Dedifferentiated amniotic fluid mesenchymal stem cell (primary cell): ENCODE data around the gene ZBTB7C.
A peak's percentile ranks its signal among the peaks of the same experiment; 100 is the strongest.

Source experiments
- DNase-seq: peaks from one replicate; pipeline ENCODE4 v3.0.0-alpha.2; 2016; ENCODE audit errors: extremely low spot score

Gene ZBTB7C

GRCh38 chr18:48166336-48166875 lies 242.8 kb downstream of the ZBTB7C start:
- no peak for DNase-seq

- no peak for DNase-seq
These were observed 243.9 kb downstream of the ZBTB7C start for GRCh38 chr18:48165111-48165866.

GRCh38 chr18:48164701-48165100 lies 244.5 kb downstream of the ZBTB7C start:
- no peak for DNase-seq

DNA sequence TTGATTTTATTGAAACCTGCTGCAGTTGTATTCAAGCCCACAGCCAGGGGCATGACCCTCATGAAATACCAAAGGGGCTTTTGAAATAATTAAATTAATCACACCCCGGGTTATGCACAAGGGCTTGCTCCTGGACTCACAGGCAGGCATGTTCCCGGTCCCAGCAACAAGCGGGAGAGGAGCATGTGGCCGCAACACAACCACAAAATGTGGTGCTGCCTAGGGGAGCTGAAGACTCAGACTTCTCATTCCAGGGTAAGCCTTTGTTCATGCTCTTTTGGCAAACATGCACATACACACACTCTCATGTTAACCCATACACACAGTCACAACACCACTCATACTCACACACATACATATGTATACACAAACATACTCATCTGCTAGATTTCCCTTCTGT lies 245.1 kb downstream of the ZBTB7C start:
- DNase-seq = no peak

GRCh38 chr18:48163738-48164115 lies 245.5 kb downstream of the ZBTB7C start:
- no peak for DNase-seq

GRCh38 chr18:48162956-48163737 lies 246.0 kb downstream of the ZBTB7C start:
- DNase-seq = no peak

- DNase-seq = no peak
These were observed 247.1 kb downstream of the ZBTB7C start for GRCh38 chr18:48161911-48162698.

- peak; percentile 24 for DNase-seq
These were observed 247.8 kb downstream of the ZBTB7C start for GRCh38 chr18:48161191-48161910.

DNA sequence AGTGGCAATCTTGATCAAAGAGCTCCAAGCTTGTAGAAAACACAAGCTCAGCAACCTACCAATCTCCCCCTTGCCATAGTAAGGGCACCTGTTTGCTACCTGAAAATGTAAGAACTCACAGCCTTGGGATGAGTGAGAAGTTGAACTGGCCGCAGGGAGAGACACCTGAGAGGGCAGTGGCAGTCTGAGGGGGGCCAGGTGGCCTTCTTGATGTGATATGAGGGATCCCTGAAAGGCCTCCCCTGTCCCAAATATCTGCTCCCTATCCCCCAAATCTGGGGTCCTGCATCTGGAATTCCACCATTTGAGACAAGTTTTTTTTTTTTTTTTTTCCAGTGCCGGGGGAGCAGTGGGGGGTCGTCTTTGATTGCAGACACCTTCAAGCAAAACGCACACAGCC lies 248.6 kb downstream of the ZBTB7C start:
- DNase-seq = no peak

DNA sequence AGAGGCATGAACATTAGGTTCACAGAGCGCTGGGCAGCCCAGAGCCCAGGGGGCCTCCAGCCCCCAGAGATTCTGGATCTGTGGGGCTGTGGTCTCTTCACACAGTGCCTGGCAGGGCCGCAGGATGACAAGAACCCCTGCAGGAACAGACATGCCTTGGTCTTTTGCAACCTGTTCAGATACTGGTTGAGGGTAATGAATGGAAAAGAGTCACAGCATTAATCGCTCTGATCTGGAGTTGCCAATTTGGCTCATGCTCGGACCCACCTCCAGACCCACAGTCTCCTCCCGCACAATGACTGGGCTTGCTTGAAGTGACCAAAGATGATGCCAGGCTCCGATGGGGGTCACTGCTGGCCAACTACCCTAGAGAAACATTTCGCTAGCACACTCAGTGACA lies 249.4 kb downstream of the ZBTB7C start:
- no peak for DNase-seq

GRCh38 chr18:48158721-48159120 lies 250.5 kb downstream of the ZBTB7C start:
- DNase-seq = no peak

DNA sequence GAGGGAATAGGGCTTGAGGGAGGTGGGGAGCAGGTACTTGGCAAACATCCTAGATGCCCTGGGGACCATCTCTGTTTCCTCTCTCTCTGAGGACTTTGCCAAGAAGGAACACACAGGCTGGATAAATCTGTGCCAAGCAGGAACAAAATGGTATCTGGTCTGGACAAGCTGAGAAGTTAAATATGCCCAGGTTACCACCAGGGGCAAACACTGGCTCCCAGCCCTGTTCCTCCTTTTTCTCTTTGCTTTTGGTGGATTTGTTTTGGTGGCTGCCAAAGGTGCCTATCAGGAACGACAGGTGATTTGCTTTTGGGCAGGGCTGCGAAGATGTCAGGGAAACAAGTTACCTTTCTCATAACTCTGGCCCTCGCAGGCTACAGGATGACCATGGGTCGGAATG lies 251.2 kb downstream of the ZBTB7C start:
- DNase-seq = no peak

GRCh38 chr18:48155856-48156255 lies 253.3 kb downstream of the ZBTB7C start:
- no peak for DNase-seq

DNA sequence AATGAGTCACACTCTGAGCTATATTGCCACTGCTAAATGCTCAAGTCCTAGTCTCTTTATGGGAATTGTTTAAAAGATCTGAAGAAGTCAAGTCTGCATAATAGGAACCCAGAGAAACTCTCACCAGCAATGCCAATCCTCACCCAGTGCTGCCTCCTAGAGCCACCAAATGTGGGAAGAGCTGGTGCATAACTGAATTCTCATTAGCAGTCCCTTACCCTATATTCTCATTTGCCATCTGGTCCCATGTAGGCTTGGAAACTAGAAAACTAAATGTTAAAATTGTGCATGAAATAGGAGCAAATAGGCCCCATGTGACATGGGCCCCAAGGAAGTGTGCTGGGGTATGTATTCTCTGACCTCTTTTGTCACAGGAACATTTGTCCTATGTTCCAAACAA lies 254.4 kb downstream of the ZBTB7C start:
- DNase-seq = no peak

DNA sequence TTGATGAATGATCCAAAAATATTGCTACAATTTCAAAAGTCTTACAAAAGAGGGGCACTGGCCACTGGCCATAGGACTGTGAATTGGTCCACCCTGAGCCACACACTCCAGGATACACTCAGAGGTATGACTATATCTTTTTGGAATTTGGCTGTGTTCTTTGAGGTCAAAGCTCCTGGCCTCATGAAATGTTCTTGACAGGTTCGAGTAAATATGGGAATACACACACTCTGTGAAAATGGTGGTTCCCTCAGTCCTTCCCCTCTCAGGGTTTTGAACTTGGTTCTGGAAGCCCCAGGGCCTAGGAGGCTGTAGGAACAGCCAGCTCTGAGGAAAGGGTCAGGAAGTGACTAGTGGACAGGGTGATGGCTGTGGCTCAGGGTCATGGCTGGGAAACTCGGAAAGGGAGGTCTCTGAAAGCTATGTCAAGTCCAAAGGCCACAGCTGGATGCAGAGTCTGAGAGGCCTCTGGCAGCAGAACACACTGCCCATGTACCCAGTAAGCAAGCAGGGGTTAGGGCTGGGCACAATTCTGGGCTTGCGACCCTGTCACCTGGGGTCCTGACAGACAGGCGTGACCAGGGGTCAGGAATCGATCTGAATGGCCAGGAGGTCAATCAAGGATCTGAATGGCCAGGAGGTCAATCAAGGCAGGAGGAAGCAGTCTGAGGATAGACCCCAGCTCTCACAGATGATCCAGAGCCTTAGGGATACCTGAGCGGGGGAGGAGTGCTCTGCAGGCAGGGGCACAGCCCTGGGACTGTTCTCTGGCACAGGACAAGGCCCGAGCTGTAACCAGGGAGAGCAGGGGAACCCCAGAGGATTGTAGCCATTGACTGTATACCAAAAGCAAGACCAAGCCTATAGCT lies 255.3 kb downstream of the ZBTB7C start:
- no peak for DNase-seq

GRCh38 chr18:48152549-48152948 lies 256.6 kb downstream of the ZBTB7C start:
- no peak for DNase-seq

DNA sequence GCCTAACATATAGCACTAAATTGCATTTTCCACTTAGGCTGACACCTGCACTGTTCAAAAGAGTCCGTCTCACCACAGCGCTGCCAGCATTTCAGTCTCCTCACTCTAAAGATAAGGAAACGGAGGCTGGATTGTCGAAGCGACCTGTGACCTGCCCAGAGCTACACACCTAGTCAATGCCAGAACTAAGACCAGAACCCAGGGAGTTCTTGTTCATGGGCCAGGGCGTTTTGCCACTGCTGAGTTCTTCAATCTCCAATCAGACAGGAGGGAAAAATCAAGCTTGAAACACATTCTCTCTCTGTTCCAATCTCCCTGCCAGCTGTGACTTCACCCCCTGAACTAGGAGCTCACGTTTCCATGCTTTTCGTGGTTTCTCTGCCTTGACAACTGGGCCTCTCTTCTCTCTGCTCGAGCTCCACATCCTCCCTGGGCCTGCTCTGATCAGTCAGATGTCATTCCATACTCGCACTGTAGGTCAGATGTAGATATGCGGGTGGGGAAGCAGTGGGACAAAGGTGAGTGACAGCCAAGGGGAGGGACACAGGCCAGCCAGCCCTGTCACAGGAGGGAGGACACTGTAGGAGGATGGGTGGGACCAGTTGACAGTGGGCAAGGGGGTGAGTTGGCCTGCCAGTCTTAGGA lies 257.6 kb downstream of the ZBTB7C start:
- no peak for DNase-seq

- no peak for DNase-seq
These were observed 260.0 kb downstream of the ZBTB7C start for GRCh38 chr18:48149020-48149685.

DNA sequence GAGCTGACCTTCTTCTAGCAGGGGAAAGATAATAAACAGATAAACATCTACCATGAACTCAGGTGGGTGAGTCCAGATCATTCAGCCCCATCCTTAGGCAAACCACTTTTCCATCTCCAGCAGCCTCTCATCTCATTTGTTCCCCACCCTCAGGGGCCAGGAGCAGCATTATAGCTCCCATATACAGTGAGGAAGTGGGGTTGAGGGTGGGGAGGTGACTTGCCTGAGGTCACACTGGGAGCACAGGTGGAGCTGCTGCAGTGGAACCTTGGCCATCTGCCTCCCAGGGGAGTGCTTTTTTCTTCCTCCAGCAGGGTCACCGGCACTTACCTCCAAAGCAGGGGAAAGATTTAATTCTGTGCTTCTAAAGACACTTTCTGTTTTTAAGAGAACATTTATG lies 266.2 kb downstream of the ZBTB7C start:
- DNase-seq = no peak

GRCh38 chr18:48142353-48142752 lies 266.8 kb downstream of the ZBTB7C start:
- no peak for DNase-seq
